CD14-positive monocyte (primary cell): ENCODE data around the gene GAD2. TPM values are rescaled to one million over a fixed set of nuclear protein-coding genes. Genes with fewer than 3 reads are reported as not detected.

ENCODE experiments used
- DNase-seq, 3 donors: peaks; one replicate each; pipeline ENCODE4 v3.0.0-alpha.2; 2011 to 2022
- H2AFZ ChIP-seq: 2 replicates; pipeline ENCODE4 v1.6.0; 2012; ENCODE audit warnings: mild to moderate bottlenecking, low read depth, low read length, inconsistent platforms; ENCODE audit not compliant: insufficient read depth, poor library complexity, severe bottlenecking
- H3K27ac ChIP-seq, 2 donors: 1 replicate in 1 of 2; 2 replicates in 1 of 2; pipeline ENCODE4 v1.5.1; 2012 to 2013; ENCODE audit warnings: low read length in 2 of 2, control low read depth in 1 of 2, inconsistent platforms in 1 of 2, low read depth in 1 of 2, mild to moderate bottlenecking in 1 of 2
- H3K27me3 ChIP-seq, 2 donors: one replicate each; pipeline versions ENCODE4 v1.6.0 to v1.6.1; 2011 to 2013; ENCODE audit warnings: low read length in 2 of 2; ENCODE audit not compliant: control insufficient read depth in 2 of 2, insufficient read depth in 2 of 2
- H3K36me3 ChIP-seq, 2 donors: replicated peaks in 1 of 2; 1 replicate in 1 of 2; 2 replicates in 1 of 2; pipeline versions ENCODE4 v1.5.1 to v1.6.1; 2012 to 2013; ENCODE audit warnings: low read length in 2 of 2, control low read depth in 1 of 2, inconsistent platforms in 1 of 2, mild to moderate bottlenecking in 1 of 2; ENCODE audit not compliant: insufficient read depth in 2 of 2, control insufficient read depth in 1 of 2
- H3K4me1 ChIP-seq, 2 donors: 1 replicate in 1 of 2; 2 replicates in 1 of 2; pipeline versions ENCODE4 v1.5.1 to v1.6.1; 2012 to 2013; ENCODE audit warnings: low read length in 2 of 2, control low read depth in 1 of 2, inconsistent platforms in 1 of 2, mild to moderate bottlenecking in 1 of 2, moderate library complexity in 1 of 2; ENCODE audit not compliant: insufficient read depth in 2 of 2, control insufficient read depth in 1 of 2
- H3K4me2 ChIP-seq: replicated peaks from 2 replicates; pipeline ENCODE3; 2012; ENCODE audit warnings: low read length, moderate library complexity, mild to moderate bottlenecking; ENCODE audit not compliant: poor library complexity, severe bottlenecking; ENCODE audit errors: extremely low read depth
- H3K4me3 ChIP-seq, 3 experiments: fragments of 200-600 bp in 1 of 3; sonication (generic) in 1 of 3; replicated peaks in 1 of 3; 1 replicate in 2 of 3; 2 replicates in 1 of 3; pipeline ENCODE4 v1.5.1; 2011 to 2013; ENCODE audit warnings: low read length in 3 of 3, mild to moderate bottlenecking in 3 of 3, control low read depth in 2 of 3, low read depth in 2 of 3, inconsistent platforms in 1 of 3, moderate library complexity in 1 of 3
- H3K79me2 ChIP-seq: 2 replicates; pipeline ENCODE4 v1.6.0; 2012; ENCODE audit warnings: mild to moderate bottlenecking, control low read depth, inconsistent platforms, low read length, moderate library complexity; ENCODE audit not compliant: insufficient read depth
- H3K9ac ChIP-seq: 2 replicates; pipeline ENCODE4 v1.6.0; 2017; ENCODE audit warnings: low read length, mild to moderate bottlenecking; ENCODE audit not compliant: insufficient read depth, poor library complexity, severe bottlenecking
- H3K9me3 ChIP-seq, 2 donors: replicated peaks in 1 of 2; 1 replicate in 1 of 2; 2 replicates in 1 of 2; pipeline versions ENCODE4 v1.5.1 to v1.6.1; 2012 to 2013; ENCODE audit warnings: low read length in 2 of 2, control low read depth in 1 of 2; ENCODE audit not compliant: control insufficient read depth in 1 of 2, insufficient read depth in 1 of 2
- H4K20me1 ChIP-seq: 2 replicates; pipeline ENCODE4 v1.6.0; 2012; ENCODE audit warnings: mild to moderate bottlenecking, low read length, control low read depth, moderate library complexity; ENCODE audit not compliant: insufficient read depth
- H3K27ac Mint-ChIP-seq, 7 donors: one replicate each; pipeline ENCODE4 v1.8.0; 2020; ENCODE audit warnings: mild to moderate bottlenecking in 7 of 7, mixed read lengths in 7 of 7, moderate library complexity in 6 of 7, inconsistent platforms in 2 of 7
- H3K27me3 Mint-ChIP-seq, 3 donors: one replicate each; pipeline ENCODE4 v1.8.0; 2021 to 2022; ENCODE audit warnings: low read depth in 3 of 3, mild to moderate bottlenecking in 3 of 3, mixed read lengths in 3 of 3, moderate library complexity in 3 of 3, inconsistent platforms in 1 of 3
- H3K36me3 Mint-ChIP-seq, 2 donors: one replicate each; pipeline ENCODE4 v1.8.0; 2020; ENCODE audit warnings: mixed read lengths in 2 of 2, inconsistent platforms in 1 of 2, mild to moderate bottlenecking in 1 of 2
- H3K4me1 Mint-ChIP-seq: one replicate; pipeline ENCODE4 v1.8.0; 2020; ENCODE audit warnings: mild to moderate bottlenecking, mixed read lengths
- H3K4me3 Mint-ChIP-seq, 2 donors: one replicate each; pipeline ENCODE4 v1.8.0; 2020; ENCODE audit warnings: mild to moderate bottlenecking in 2 of 2, mixed read lengths in 2 of 2, moderate library complexity in 1 of 2
- H3K9me3 Mint-ChIP-seq, 7 donors: one replicate each; pipeline ENCODE4 v1.8.0; 2020 to 2022; ENCODE audit warnings: mixed read lengths in 7 of 7, mild to moderate bottlenecking in 6 of 7, moderate library complexity in 6 of 7, inconsistent platforms in 2 of 7
- WGBS: methylation state at CpG from one replicate; pipeline ENCODE4 v1.1.5; 2013; ENCODE audit warnings: missing lambda C conversion rate; ENCODE audit not compliant: insufficient coverage; 5-methylcytosine and 5-hydroxymethylcytosine counted together
- intact Hi-C, 2 donors: fragments of 100-400 bp; cut with micrococcal nuclease; formaldehyde crosslinking; loops; one replicate each; pipeline versions ENCODE4 v1.15.0 to v1.15.1; 2023
- polyA plus RNA-seq, 3 donors: library from polyadenylated mRNA; depleted of rRNA in 1 of 3; unstranded in 2 of 3; stranded (reverse) in 1 of 3; fragments of 300-500 nt in 2 of 3; fragments of >200 nt in 1 of 3; fragmentation: Illumina TruSeq in 2 of 3; gene quantifications; 1 replicate in 2 of 3; 2 replicates in 1 of 3; pipeline ENCODE4 v1.2.3, GENCODE V29; 2012 to 2021
- TF ChIP-seq, protein P1 (sequence below): fragments of 200-600 bp; IDR thresholded peaks from one replicate; pipeline ENCODE4 v1.8.0; 2022; ENCODE audit warnings: antibody characterized with exemption, mild to moderate bottlenecking

Gene GAD2
- polyA plus RNA-seq, 3 donors = not detected

GRCh38 chr10:26311383-26311940 lies 94.9 kb downstream of the GAD2 start:
- peaks cover 6 to 36% (median 21%) of the 10 kb centered on the region in 3 donors for H3K27me3 Mint-ChIP-seq
- H3K27ac Mint-ChIP-seq = no peak overlapping the region
- H3K36me3 Mint-ChIP-seq = no peaks in the 10 kb centered on the region
- Histone ChIP-seq H2AFZ (no peak overlapping the region), H3K27me3 (peaks cover 14 to 23% of the 10 kb centered on the region in 2 donors), H4K20me1 (no peaks in the 10 kb centered on the region), H3K79me2 (no peaks in the 10 kb centered on the region), H3K27ac (no peak overlapping the region), H3K9me3 (no peaks in the 10 kb centered on the region), H3K36me3 (no peaks in the 10 kb centered on the region), H3K4me1 (no peaks in the 10 kb centered on the region), H3K4me3 (no peak overlapping the region), H3K9ac (no peak overlapping the region), H3K4me2 (no peak overlapping the region)
- 40% methylated on average over 5 of the region's 6 CpGs for WGBS
- peaks cover 0 to 2% (median 0%) of the 10 kb centered on the region in 7 donors for H3K9me3 Mint-ChIP-seq
- DNase-seq = no peak
- intact Hi-C loops = no loop called here
- TF ChIP-seq, protein P1, sequence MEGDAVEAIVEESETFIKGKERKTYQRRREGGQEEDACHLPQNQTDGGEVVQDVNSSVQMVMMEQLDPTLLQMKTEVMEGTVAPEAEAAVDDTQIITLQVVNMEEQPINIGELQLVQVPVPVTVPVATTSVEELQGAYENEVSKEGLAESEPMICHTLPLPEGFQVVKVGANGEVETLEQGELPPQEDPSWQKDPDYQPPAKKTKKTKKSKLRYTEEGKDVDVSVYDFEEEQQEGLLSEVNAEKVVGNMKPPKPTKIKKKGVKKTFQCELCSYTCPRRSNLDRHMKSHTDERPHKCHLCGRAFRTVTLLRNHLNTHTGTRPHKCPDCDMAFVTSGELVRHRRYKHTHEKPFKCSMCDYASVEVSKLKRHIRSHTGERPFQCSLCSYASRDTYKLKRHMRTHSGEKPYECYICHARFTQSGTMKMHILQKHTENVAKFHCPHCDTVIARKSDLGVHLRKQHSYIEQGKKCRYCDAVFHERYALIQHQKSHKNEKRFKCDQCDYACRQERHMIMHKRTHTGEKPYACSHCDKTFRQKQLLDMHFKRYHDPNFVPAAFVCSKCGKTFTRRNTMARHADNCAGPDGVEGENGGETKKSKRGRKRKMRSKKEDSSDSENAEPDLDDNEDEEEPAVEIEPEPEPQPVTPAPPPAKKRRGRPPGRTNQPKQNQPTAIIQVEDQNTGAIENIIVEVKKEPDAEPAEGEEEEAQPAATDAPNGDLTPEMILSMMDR = no peak
- no peaks in the 10 kb centered on the region for H3K4me1 Mint-ChIP-seq
- H3K4me3 Mint-ChIP-seq = no peak overlapping the region

DNA sequence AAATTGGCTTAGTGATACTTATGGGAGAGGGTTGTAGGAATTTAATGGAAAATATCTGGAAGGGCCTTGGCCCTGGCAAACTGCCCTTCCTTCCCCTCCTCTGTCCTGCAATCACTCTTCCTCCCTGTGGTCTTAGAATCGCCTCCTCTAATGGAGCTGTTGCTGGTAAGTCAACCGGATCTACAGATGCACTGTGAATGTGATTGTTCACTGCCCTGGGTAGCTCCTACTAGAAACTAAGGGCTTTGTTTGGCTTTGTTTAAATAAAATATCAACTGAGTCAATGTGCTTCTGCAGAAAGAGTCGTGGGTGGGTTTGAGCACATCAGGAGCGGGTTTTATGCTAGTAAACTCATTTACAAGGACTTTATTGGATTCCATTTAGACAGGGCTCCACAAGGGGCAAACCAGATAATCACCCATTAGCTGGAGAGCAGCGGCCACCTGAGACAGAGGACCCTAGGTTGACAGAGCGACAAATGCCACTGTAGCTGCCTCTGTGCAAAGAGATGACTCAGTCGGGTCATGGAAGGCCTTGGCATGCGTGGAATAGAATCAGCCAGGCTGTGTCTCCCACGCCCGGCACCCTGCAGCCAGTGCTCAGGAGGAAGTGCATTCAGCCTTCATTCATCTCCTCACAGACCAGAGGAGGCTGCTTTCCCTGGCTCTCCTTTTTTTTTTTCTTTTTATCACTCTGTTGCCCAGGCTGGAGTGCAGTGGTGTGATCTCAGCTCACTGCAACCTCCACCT lies 97.9 kb downstream of the GAD2 start:
- H3K4me1 ChIP-seq = no peaks in the 10 kb centered on the region
- 93% methylated on average over 8 of the region's 10 CpGs for WGBS
- Mint-ChIP-seq H3K4me1 (no peaks in the 10 kb centered on the region), H3K36me3 (no peaks in the 10 kb centered on the region), H3K9me3 (peaks cover 0 to 1% (median 0%) of the 10 kb centered on the region in 7 donors), H3K27me3 (peaks cover 4 to 28% (median 17%) of the 10 kb centered on the region in 3 donors), H3K27ac (no peak overlapping the region), H3K4me3 (no peak overlapping the region)
- no peak overlapping the region for H3K4me3 ChIP-seq
- H3K9ac ChIP-seq = no peak overlapping the region
- no peak overlapping the region for H3K27ac ChIP-seq
- no peaks in the 10 kb centered on the region for H3K79me2 ChIP-seq
- H4K20me1 ChIP-seq = no peaks in the 10 kb centered on the region
- TF ChIP-seq, protein P1 = no peak
- peaks cover 9 to 19% of the 10 kb centered on the region in 2 donors for H3K27me3 ChIP-seq
- no peaks in the 10 kb centered on the region for H3K36me3 ChIP-seq
- no peak for DNase-seq
- H3K4me2 ChIP-seq = no peak overlapping the region
- intact Hi-C loops = no loop called here
- no peaks in the 10 kb centered on the region for H3K9me3 ChIP-seq
- H2AFZ ChIP-seq = no peak overlapping the region
